Right lobe of liver (tissue), 6 donors: Measurements from ENCODE around the gene INTS1. TPM values are rescaled to one million over a fixed set of nuclear protein-coding genes. Genes with fewer than 3 reads are reported as not detected.

ENCODE experiments used
- ATAC-seq, 4 donors: fragments of 200-7000 bp; cut with Tn5 transposase; one replicate each; pipeline ENCODE4 v1.9.1; 2020; ENCODE audit warnings: mild to moderate bottlenecking in 4 of 4, moderate library complexity in 4 of 4
- DNase-seq, 3 donors: peaks; one replicate each; pipeline ENCODE4 v3.0.0-alpha.2; 2020
- H3K27ac ChIP-seq, 3 donors: fragments of 200-600 bp; one replicate each; pipeline ENCODE4 v1.8.0; 2022
- H3K27me3 ChIP-seq, 2 donors: fragments of 200-600 bp; one replicate each; pipeline ENCODE4 v1.8.0; 2022
- H3K36me3 ChIP-seq, 4 donors: fragments of 200-600 bp; sonication (generic) in 1 of 4; one replicate each; pipeline versions ENCODE4 v1.5.1 to v1.8.0; 2017 to 2022; ENCODE audit warnings: control low read depth in 1 of 4
- H3K4me1 ChIP-seq, 4 donors: fragments of 200-600 bp; sonication (generic) in 1 of 4; one replicate each; pipeline versions ENCODE4 v1.5.1 to v1.8.0; 2017 to 2022; ENCODE audit warnings: control low read depth in 1 of 4
- H3K4me3 ChIP-seq, 3 donors: fragments of 200-600 bp; one replicate each; pipeline ENCODE4 v1.8.0; 2022
- H3K9me3 ChIP-seq, 4 donors: fragments of 200-600 bp; sonication (generic) in 1 of 4; one replicate each; pipeline versions ENCODE4 v1.5.1 to v1.8.0; 2017 to 2022; ENCODE audit warnings: control low read depth in 1 of 4
- CTCF ChIP-seq, 4 donors: fragments of 200-600 bp in 3 of 4; fragments of 450-650 bp in 1 of 4; IDR thresholded peaks; one replicate each; pipeline versions ENCODE4 v1.5.1 to v1.8.0; 2016 to 2022; ENCODE audit warnings: antibody characterized with exemption in 4 of 4, mild to moderate bottlenecking in 2 of 4
- POLR2A ChIP-seq: fragments of 450-650 bp; IDR thresholded peaks from one replicate; pipeline ENCODE4 v1.6.1; 2017; ENCODE audit warnings: antibody characterized with exemption, mild to moderate bottlenecking
- WGBS: methylation state at CpG from one replicate; pipeline ENCODE4 v1.1.6; 2018; ENCODE audit warnings: low coverage, low lambda C conversion rate; ENCODE audit not compliant: insufficient coverage; ENCODE audit errors: missing lambda C conversion rate; 5-methylcytosine and 5-hydroxymethylcytosine counted together
- intact Hi-C, 2 donors: fragments of 100-400 bp; cut with DNase I; formaldehyde crosslinking; loops; one replicate each; pipeline versions ENCODE4 v1.11.2 to v1.14.1; 2022
- total RNA-seq, 6 experiments: library from RNA; depleted of rRNA in 2 of 6; stranded (reverse); fragments of >200 nt in 2 of 6; fragmentation: NEBNext Ultra II Directional in 3 of 6; extraction: Animal tissue kit (Norgen Biotek cat#: 25700) in 3 of 6; gene quantifications; one replicate each; pipeline versions ENCODE4 v1.1.0 to v1.2.4, GENCODE V29; 2016 to 2023
- donor health status: DM: no; HTN: yes; CAD: no.
- donor health status: DM: no; HTN: no; CAD: no.
- donor health status: DM: no; HTN: no; CAD: no.
- donor health status: DM: no; HTN: yes; CAD: no.
- donor health status: DM: no; HTN: yes; CAD: no.

Gene INTS1
- total RNA-seq, 6 experiments from 2014 or later = 30.1 to 49.6 (median 41.2) TPM

- WGBS = 0% methylated on average over 1 of the region's 35 CpGs
- H3K9me3 ChIP-seq = no peaks in the 10 kb centered on the region
- no peak for TF ChIP-seq CTCF (IDR thresholded peaks at IDR 0.05)
- no peak for TF ChIP-seq POLR2A
- ATAC-seq (peak; percentile 82 to 94 (median 88)), DNase-seq (peak; percentile 100)
- intact Hi-C loops = no loop called here
- peak overlapping the region; percentile 63 to 76 (median 64) for H3K4me3 ChIP-seq
- H3K27me3 ChIP-seq = no peaks in the 10 kb centered on the region
- peaks cover 0 to 40% (median 10%) of the 10 kb centered on the region in 4 donors for H3K4me1 ChIP-seq
- H3K36me3 ChIP-seq = no peaks in the 10 kb centered on the region
- H3K27ac ChIP-seq = peak overlapping the region in 2 of 3 donors; percentile 67 to 97
Measured at GRCh38 chr7:1459512-1459892, 44.7 kb downstream of the INTS1 start.

- Histone ChIP-seq H3K4me3 (peak within 1 kb of the TSS; percentile 63 to 76 (median 64)), H3K27ac (peak within 1 kb of the TSS; percentile 82 to 97 (median 93)), H3K27me3 (no peaks in the 10 kb centered on the region), H3K9me3 (no peaks in the 10 kb centered on the region), H3K36me3 (no peaks in the 10 kb centered on the region), H3K4me1 (peaks cover 0 to 40% (median 10%) of the 10 kb centered on the region in 4 donors)
- TF ChIP-seq POLR2A (peak; percentile 97), CTCF (IDR thresholded peaks at IDR 0.05) (no peak)
- ATAC-seq (peak in 1 of 4 donors; percentile 31), DNase-seq (peak; percentile 67 to 89 (median 71))
- intact Hi-C loops = no loop called here
- WGBS = under 1% methylated on average over 19 of the region's 69 CpGs
Measured at GRCh38 chr7:1458683-1459511, 45.3 kb downstream of the INTS1 start, which contains the start of gene MICALL2. MICALL2 (minus strand) TSS chr7:1459470; CDS start chr7:1459326, 144 bp downstream.

DNA sequence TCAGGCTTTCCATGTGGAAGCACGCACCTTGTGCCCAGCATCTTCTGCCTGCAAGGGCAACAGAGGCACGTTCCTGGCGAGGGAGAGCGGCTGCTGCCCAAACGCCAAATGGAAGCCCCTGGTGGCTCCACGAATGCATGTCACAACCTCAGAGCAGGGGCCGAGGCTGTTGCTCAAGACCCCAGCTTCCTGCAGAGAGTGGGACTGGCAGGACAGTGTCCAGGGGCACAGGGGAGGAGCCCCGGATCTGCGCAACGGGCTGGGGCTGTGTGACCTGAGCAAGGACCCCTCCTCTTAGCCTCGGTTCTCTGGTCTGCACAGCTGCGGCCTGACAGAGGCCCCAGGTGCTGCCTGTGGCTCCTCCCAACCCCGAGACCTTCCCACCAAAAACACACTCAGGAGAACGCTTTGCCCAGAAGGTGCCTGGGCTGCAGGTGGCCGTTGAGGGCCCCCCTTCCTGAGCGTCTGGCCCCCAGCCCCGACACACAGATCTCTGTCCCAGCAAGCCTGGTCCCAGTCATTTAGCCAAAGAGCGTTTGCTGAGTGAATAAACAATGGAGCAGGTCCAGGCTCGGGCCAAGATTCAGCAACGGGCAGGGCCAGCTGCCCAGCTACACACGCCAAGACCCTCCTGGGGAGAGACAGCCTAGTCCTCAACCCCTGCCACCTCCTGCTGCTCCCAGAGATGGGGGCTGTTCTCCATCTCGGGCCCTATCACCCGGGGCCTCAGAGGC lies 46.1 kb downstream of the INTS1 start:
- DNase-seq (no peak), ATAC-seq (no peak)
- no peaks in the 10 kb centered on the region for H3K9me3 ChIP-seq
- no peaks in the 10 kb centered on the region for H3K27me3 ChIP-seq
- no peak for TF ChIP-seq POLR2A
- TF ChIP-seq CTCF (IDR thresholded peaks at IDR 0.05) = no peak
- H3K36me3 ChIP-seq = no peaks in the 10 kb centered on the region
- H3K4me1 ChIP-seq = peaks cover 0 to 40% (median 10%) of the 10 kb centered on the region in 4 donors
- H3K27ac ChIP-seq = peak overlapping the region in 2 of 3 donors; percentile 45 to 60
- WGBS = 55% methylated on average over 2 of the region's 23 CpGs
- peak overlapping the region; percentile 63 to 76 (median 64) for H3K4me3 ChIP-seq
- intact Hi-C loops = no loop called here

GRCh38 chr7:1457059-1457948 lies 46.9 kb downstream of the INTS1 start:
- H3K4me3 ChIP-seq = peak overlapping the region; percentile 63 to 76 (median 64)
- H3K4me1 ChIP-seq = peaks cover 0 to 42% (median 10%) of the 10 kb centered on the region in 4 donors
- intact Hi-C loops = no loop called here
- 47% methylated on average over 4 of the region's 18 CpGs for WGBS
- H3K36me3 ChIP-seq = no peaks in the 10 kb centered on the region
- no peak overlapping the region for H3K27ac ChIP-seq
- ATAC-seq (no peak), DNase-seq (no peak)
- no peaks in the 10 kb centered on the region for H3K27me3 ChIP-seq
- H3K9me3 ChIP-seq = no peaks in the 10 kb centered on the region
- TF ChIP-seq POLR2A (no peak), CTCF (IDR thresholded peaks at IDR 0.05) (no peak)
